SU-DHL-6 (cell line): ENCODE data around the gene BRSK2.

ENCODE experiments used
- H2AFZ ChIP-seq: fragments of 200-600 bp; sonication (generic); 2 replicates; pipeline ENCODE4 v1.6.1; 2014; ENCODE audit warnings: low read depth, mild to moderate bottlenecking, moderate library complexity, mixed read lengths, antibody characterized with exemption, low read length; ENCODE audit not compliant: severe bottlenecking
- H3F3A ChIP-seq: fragments of 200-600 bp; shearing (Covaris generic); 2 replicates; pipeline ENCODE4 v1.6.0; 2016; ENCODE audit warnings: antibody characterized with exemption, mild to moderate bottlenecking; ENCODE audit not compliant: insufficient read depth
- H3K27ac ChIP-seq: fragments of 200-600 bp; sonication (generic); 2 replicates; pipeline ENCODE4 v1.5.1; 2016; ENCODE audit warnings: low read depth, mild to moderate bottlenecking, low read length, moderate library complexity, mixed read lengths
- H3K27me3 ChIP-seq: fragments of 200-600 bp; sonication (generic), shearing (Covaris generic); 2 replicates; pipeline ENCODE4 v1.6.0; 2014; ENCODE audit warnings: mild to moderate bottlenecking, low read length
- H3K36me3 ChIP-seq: fragments of 200-600 bp; sonication (generic); 2 replicates; pipeline ENCODE4 v1.6.1; 2014; ENCODE audit warnings: mild to moderate bottlenecking, low read length, mixed read lengths
- H3K4me2 ChIP-seq: fragments of 300-600, 200-600 bp; shearing (Covaris generic), sonication (generic); 2 replicates; pipeline ENCODE4 v1.6.0; 2014; ENCODE audit warnings: low read length, low read depth, mild to moderate bottlenecking; ENCODE audit not compliant: poor library complexity, severe bottlenecking
- H3K4me3 ChIP-seq: fragments of 200-600 bp; sonication (generic); 2 replicates; pipeline ENCODE4 v1.5.1; 2014; ENCODE audit warnings: antibody characterized with exemption, low read length, mild to moderate bottlenecking, mixed read lengths; ENCODE audit not compliant: insufficient read depth, poor library complexity, severe bottlenecking
- H3K79me2 ChIP-seq: fragments of 200-600 bp; sonication (generic); 2 replicates; pipeline ENCODE4 v1.6.1; 2014; ENCODE audit warnings: mild to moderate bottlenecking, low read length, moderate library complexity; ENCODE audit not compliant: insufficient read depth
- H3K9ac ChIP-seq: fragments of 200-600 bp; sonication (generic); 2 replicates; pipeline ENCODE4 v1.7.0; 2014; ENCODE audit warnings: mild to moderate bottlenecking, low read length
- H3K9me2 ChIP-seq: fragments of 200-600 bp; sonication (generic); replicated peaks from 2 replicates; pipeline ENCODE4 v1.6.1; 2014; ENCODE audit warnings: low read length; ENCODE audit not compliant: insufficient read depth
- H3K9me3 ChIP-seq: fragments of 200-600 bp; sonication (generic); 2 replicates; pipeline ENCODE4 v1.6.1; 2014; ENCODE audit warnings: low read length, mixed read lengths; ENCODE audit not compliant: insufficient read depth
- H4K20me1 ChIP-seq: fragments of 200-600 bp; sonication (generic); 2 replicates; pipeline ENCODE4 v1.6.1; 2014; ENCODE audit warnings: low read depth, mild to moderate bottlenecking, antibody characterized with exemption, low read length, moderate library complexity, mixed read lengths
- EZH2phosphoT487 ChIP-seq: fragments of 200-600 bp; sonication (generic), shearing (Covaris generic); conservative IDR thresholded peaks from 2 replicates; pipeline ENCODE4 v1.6.1; 2018; ENCODE audit warnings: mild to moderate bottlenecking, antibody characterized with exemption, low read length, moderate library complexity, mixed read lengths
- TF ChIP-seq, protein P1 (sequence below): fragments of 200-600 bp; sonication (generic); IDR thresholded peaks from one replicate; pipeline ENCODE4 v1.5.1; 2017; ENCODE audit warnings: antibody characterized with exemption, mild to moderate bottlenecking, low read length, moderate library complexity; ENCODE audit not compliant: insufficient read depth, poor library complexity, severe bottlenecking

Gene BRSK2

DNA sequence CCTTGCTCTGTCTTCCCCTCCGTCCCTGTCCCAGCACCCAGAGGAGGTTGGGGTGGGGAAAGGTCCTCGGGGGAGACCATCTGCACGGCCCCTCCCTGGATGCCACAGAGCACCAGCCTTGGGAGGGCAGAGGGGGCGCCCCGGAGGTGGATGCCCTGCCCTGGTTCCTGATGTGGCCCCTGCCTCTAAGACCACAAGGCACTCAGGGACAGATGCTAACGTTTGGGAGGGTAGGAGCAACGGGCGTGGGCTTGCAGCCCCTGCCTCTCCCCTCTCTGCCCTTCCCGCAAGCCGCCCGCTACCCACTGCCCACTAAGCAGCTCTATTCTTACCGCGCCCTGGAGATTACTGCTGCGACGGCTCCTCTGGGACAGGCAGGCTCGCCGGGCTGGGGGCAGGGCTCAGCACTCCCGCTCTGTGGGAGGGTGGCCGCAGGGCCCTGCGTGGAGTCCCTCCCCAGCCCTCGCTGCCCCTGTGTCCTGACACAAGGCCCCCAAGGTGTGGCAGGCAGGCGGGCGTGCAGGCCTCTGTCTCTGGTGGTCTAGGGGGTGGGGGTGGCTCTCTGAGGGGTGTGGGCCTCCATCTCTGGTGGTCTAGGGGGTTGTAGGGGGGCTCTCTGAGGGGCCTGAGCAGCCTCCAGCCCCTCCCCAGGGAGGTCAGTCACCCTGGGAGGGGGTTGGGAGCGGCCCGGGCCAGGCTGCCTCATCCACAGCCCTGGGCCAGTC, 14.9 kb downstream of the BRSK2 start:
- H3K4me2 ChIP-seq = no peak overlapping the region
- no peaks in the 10 kb centered on the region for H4K20me1 ChIP-seq
- no peaks in the 10 kb centered on the region for H3K9me3 ChIP-seq
- no peaks in the 10 kb centered on the region for H3K9me2 ChIP-seq
- TF ChIP-seq, protein P1, sequence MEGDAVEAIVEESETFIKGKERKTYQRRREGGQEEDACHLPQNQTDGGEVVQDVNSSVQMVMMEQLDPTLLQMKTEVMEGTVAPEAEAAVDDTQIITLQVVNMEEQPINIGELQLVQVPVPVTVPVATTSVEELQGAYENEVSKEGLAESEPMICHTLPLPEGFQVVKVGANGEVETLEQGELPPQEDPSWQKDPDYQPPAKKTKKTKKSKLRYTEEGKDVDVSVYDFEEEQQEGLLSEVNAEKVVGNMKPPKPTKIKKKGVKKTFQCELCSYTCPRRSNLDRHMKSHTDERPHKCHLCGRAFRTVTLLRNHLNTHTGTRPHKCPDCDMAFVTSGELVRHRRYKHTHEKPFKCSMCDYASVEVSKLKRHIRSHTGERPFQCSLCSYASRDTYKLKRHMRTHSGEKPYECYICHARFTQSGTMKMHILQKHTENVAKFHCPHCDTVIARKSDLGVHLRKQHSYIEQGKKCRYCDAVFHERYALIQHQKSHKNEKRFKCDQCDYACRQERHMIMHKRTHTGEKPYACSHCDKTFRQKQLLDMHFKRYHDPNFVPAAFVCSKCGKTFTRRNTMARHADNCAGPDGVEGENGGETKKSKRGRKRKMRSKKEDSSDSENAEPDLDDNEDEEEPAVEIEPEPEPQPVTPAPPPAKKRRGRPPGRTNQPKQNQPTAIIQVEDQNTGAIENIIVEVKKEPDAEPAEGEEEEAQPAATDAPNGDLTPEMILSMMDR = no peak
- TF ChIP-seq EZH2phosphoT487 = no peak
- H3K36me3 ChIP-seq = no peaks in the 10 kb centered on the region
- H3K4me3 ChIP-seq = no peak overlapping the region
- H2AFZ ChIP-seq = no peak overlapping the region
- H3F3A ChIP-seq = no peaks in the 10 kb centered on the region
- H3K79me2 ChIP-seq = no peaks in the 10 kb centered on the region
- no peak overlapping the region for H3K27ac ChIP-seq
- H3K9ac ChIP-seq = no peak overlapping the region
- H3K27me3 ChIP-seq = no peaks in the 10 kb centered on the region

DNA sequence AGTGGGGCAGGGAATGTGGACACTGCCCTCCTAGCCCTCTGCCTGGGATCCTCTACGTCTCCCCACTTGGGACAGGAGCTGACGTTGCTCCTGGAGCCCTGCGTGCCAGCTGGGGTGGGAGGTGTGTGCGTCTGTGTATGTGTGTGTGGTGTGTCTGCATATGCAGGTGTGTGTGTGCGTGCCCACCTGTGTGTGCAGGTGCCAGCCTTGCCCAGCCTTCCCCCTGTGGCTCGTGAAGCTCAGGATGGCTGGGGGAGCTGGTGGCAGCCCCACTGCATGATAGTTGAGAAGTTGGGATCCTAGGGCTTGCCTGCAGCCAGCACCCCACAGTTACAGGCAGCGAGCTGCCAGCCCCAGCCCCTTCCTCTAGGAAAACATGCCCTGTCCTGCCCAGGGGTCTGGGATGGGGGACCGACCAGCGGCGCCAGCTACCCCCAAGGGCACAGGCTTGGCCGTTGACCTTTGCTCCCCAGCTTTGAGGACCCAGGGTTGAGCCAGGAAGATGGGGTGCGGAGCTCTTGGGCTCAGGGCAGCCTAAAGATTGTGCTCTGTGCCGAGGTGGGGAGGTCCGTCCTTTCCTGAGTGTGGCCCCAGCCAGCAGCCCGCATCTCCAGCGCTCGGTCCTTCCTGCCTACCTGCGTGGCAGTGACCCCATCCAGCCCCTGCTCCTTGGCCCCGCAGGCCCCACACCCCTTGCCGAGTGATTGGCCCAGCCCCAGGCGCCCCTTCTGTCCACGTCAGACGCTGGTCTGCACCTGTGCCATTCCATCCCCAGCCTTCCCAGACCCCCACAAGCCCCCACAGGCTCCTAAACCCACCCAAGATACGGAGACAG, 15.7 kb downstream of the BRSK2 start:
- Histone ChIP-seq H3K79me2 (no peaks in the 10 kb centered on the region), H3K9ac (no peak overlapping the region), H3K9me2 (no peaks in the 10 kb centered on the region), H3K27me3 (no peaks in the 10 kb centered on the region), H3K9me3 (no peaks in the 10 kb centered on the region), H3K36me3 (no peaks in the 10 kb centered on the region), H3K4me3 (no peak overlapping the region), H2AFZ (no peak overlapping the region), H3K27ac (no peak overlapping the region), H3F3A (no peaks in the 10 kb centered on the region), H3K4me2 (no peak overlapping the region), H4K20me1 (no peaks in the 10 kb centered on the region)
- TF ChIP-seq, protein P1 = no peak
- no peak for TF ChIP-seq EZH2phosphoT487

DNA sequence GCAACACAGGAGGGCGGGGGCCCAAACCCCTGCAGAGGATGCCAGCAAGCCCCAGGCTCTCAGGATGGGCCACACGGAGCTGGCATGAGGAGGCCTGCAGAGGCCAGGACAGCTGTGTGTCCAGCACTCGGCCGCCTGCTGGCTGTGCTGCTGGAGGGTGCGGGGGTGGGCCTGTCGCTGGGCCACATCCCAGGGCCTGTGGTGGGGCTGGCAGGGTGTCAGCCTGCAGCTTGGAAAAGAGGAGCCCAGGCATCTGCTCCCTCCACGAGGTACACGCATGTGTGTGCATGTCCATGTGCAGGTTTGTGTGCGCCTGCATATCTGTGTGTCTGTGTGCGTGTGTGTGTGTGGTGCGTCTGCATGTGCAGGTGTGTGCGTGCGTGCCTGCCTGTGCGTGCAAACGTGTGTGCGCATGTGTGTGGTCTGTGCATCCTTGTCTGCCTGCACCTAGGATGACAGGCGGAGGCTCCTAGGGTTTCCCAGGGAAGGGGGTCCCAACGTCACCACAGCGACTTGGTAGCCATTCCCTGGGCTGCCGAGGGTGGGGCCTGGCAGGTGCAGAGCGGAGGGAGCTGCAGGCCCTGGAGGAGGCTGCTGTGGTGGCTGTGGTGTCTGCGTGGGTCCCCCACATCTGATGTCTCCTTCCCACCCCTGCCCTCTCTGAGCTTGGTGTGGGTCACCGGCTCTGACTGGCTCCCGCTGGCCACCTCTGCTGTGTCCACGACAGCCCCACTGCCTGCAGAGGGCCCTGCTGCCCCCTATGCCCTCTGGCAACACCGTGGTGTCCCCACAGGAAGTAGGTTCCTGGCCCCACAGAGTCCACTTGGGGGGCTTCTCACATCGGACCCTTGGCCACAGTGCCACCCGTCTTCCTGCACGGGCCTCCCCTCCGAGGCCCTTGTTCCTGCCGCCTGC, 17.1 kb downstream of the BRSK2 start:
- Histone ChIP-seq H3F3A (no peaks in the 10 kb centered on the region), H4K20me1 (no peaks in the 10 kb centered on the region), H2AFZ (no peak overlapping the region), H3K27ac (no peak overlapping the region), H3K4me2 (no peak overlapping the region), H3K9me3 (no peaks in the 10 kb centered on the region), H3K27me3 (no peaks in the 10 kb centered on the region), H3K9ac (no peak overlapping the region), H3K9me2 (no peaks in the 10 kb centered on the region), H3K4me3 (no peak overlapping the region), H3K36me3 (no peaks in the 10 kb centered on the region), H3K79me2 (no peaks in the 10 kb centered on the region)
- no peak for TF ChIP-seq EZH2phosphoT487
- TF ChIP-seq, protein P1 = no peak
